Measurements from ENCODE around the gene TNFSF18. TPM values are rescaled to one million over a fixed set of nuclear protein-coding genes. Genes with fewer than 3 reads are reported as not detected.

The TNFSF18 gene
- not detected for total RNA-seq

- no peak for TF ChIP-seq POLR2A (IDR thresholded peaks at IDR 0.05)
- no peaks in the 10 kb centered on the region for H3K36me3 ChIP-seq
- no peak within 1 kb of the TSS for H3K27ac ChIP-seq
- no peaks in the 10 kb centered on the region for H3K4me1 ChIP-seq
- no peak for DNase-seq (ENCODE audit: low spot score in 2 of 2)
- H3K9me3 ChIP-seq, result no peaks in the 10 kb centered on the region
- H3K27me3 ChIP-seq, result no peaks in the 10 kb centered on the region
- intact Hi-C loops (cut with DNase I; ENCODE audit: low total_unique reads), result no loop called here
- no peak within 1 kb of the TSS for H3K4me3 ChIP-seq
Measured at GRCh38 chr1:173050865-173051264, at the start of gene TNFSF18. TNFSF18 (minus strand) TSS chr1:173050941; CDS start chr1:173050896, 45 bp downstream.

GRCh38 chr1:173099166-173099565, 48.4 kb upstream of the TNFSF18 start:
- Histone ChIP-seq H3K4me1 (no peaks in the 10 kb centered on the region), H3K27ac (no peak overlapping the region), H3K27me3 (no peaks in the 10 kb centered on the region), H3K36me3 (no peaks in the 10 kb centered on the region), H3K4me3 (no peak overlapping the region), H3K9me3 (peaks cover 10 to 21% of the 10 kb centered on the region in 2 donors)
- no peak for TF ChIP-seq POLR2AphosphoS5 (IDR thresholded peaks at IDR 0.05)
- no peak for TF ChIP-seq CTCF (IDR thresholded peaks at IDR 0.05)
- no peak for TF ChIP-seq POLR2A (IDR thresholded peaks at IDR 0.05)
- intact Hi-C loops (cut with DNase I; ENCODE audit: low total_unique reads), result no loop called here
- no peak for DNase-seq (ENCODE audit: low spot score in 2 of 2)

- TF ChIP-seq POLR2AphosphoS5 (IDR thresholded peaks at IDR 0.05) (no peak), CTCF (IDR thresholded peaks at IDR 0.05) (no peak)
- intact Hi-C loops (cut with DNase I; ENCODE audit: low total_unique reads), result no loop called here
Measured at GRCh38 chr1:173098117-173098516, 47.4 kb upstream of the TNFSF18 start.

GRCh38 chr1:173097001-173097400, 46.3 kb upstream of the TNFSF18 start:
- Histone ChIP-seq H3K4me1 (no peaks in the 10 kb centered on the region), H3K27me3 (no peaks in the 10 kb centered on the region), H3K27ac (no peak overlapping the region), H3K9me3 (no peaks in the 10 kb centered on the region), H3K36me3 (no peaks in the 10 kb centered on the region), H3K4me3 (no peak overlapping the region)
- TF ChIP-seq POLR2AphosphoS5 (IDR thresholded peaks at IDR 0.05), result no peak
- no peak for TF ChIP-seq CTCF (IDR thresholded peaks at IDR 0.05)
- no peak for TF ChIP-seq POLR2A (IDR thresholded peaks at IDR 0.05)
- intact Hi-C loops (cut with DNase I; ENCODE audit: low total_unique reads), result no loop called here
- no peak for DNase-seq (ENCODE audit: low spot score in 2 of 2)

More at GRCh38 chr1:173098117-173098516, 47.4 kb upstream of the TNFSF18 start:
- Histone ChIP-seq H3K9me3 (peaks cover 2 to 11% of the 10 kb centered on the region in 2 donors), H3K36me3 (no peaks in the 10 kb centered on the region), H3K4me3 (no peak overlapping the region), H3K27ac (no peak overlapping the region), H3K4me1 (no peaks in the 10 kb centered on the region), H3K27me3 (no peaks in the 10 kb centered on the region)
- no peak for DNase-seq (ENCODE audit: low spot score in 2 of 2)

GRCh38 chr1:173095632-173096031, 44.9 kb upstream of the TNFSF18 start:
- no peak overlapping the region for H3K4me3 ChIP-seq
- no peaks in the 10 kb centered on the region for H3K27me3 ChIP-seq
- no peak for TF ChIP-seq POLR2AphosphoS5 (IDR thresholded peaks at IDR 0.05)
- no peak for TF ChIP-seq CTCF (IDR thresholded peaks at IDR 0.05)
- TF ChIP-seq POLR2A (IDR thresholded peaks at IDR 0.05), result no peak
- no peaks in the 10 kb centered on the region for H3K9me3 ChIP-seq
- H3K36me3 ChIP-seq, result no peaks in the 10 kb centered on the region
- no peaks in the 10 kb centered on the region for H3K4me1 ChIP-seq
- intact Hi-C loops (cut with DNase I; ENCODE audit: low total_unique reads), result no loop called here
- DNase-seq (ENCODE audit: low spot score in 2 of 2), result no peak
- H3K27ac ChIP-seq, result no peak overlapping the region

GRCh38 chr1:173094541-173094940, 43.8 kb upstream of the TNFSF18 start:
- no peak overlapping the region for H3K4me3 ChIP-seq
- H3K9me3 ChIP-seq, result no peaks in the 10 kb centered on the region
- no peaks in the 10 kb centered on the region for H3K4me1 ChIP-seq
- intact Hi-C loops (cut with DNase I; ENCODE audit: low total_unique reads), result no loop called here
- TF ChIP-seq POLR2A (IDR thresholded peaks at IDR 0.05), result no peak
- TF ChIP-seq POLR2AphosphoS5 (IDR thresholded peaks at IDR 0.05), result no peak
- TF ChIP-seq CTCF (IDR thresholded peaks at IDR 0.05), result no peak
- H3K27ac ChIP-seq, result no peak overlapping the region
- no peaks in the 10 kb centered on the region for H3K36me3 ChIP-seq
- no peaks in the 10 kb centered on the region for H3K27me3 ChIP-seq
- DNase-seq (ENCODE audit: low spot score in 2 of 2), result no peak

All from breast epithelium (tissue), 4 donors.